Cerebellar nuclear complex (tissue), 1 donor: ENCODE data around the gene PLEKHJ1.
"Not testable (repeated sequence)": the region's sequence is repeated elsewhere in the genome, so short reads cannot be mapped to it uniquely, and the experiment has no call there.

Source experiments
- DNase-seq, 2 experiments: peaks; one replicate each; lab custom pipeline; 2025; lab: John Stamatoyannopoulos, UW

The PLEKHJ1 gene

GRCh38 chr19:2236314-2237050, at the start of gene PLEKHJ1, which contains the start of gene SF3A2:
Gene PLEKHJ1 (minus strand): TSS chr19:2236329. CDS start chr19:2236248, 81 bp downstream.
Gene SF3A2 (plus strand): TSS chr19:2236824. CDS start chr19:2243419, 6,595 bp downstream.
- DNase-seq, result peak; percentile 31 to 76

GRCh38 chr19:2283835-2284507, 47.8 kb upstream of the PLEKHJ1 start:
- DNase-seq, result no peak

DNA sequence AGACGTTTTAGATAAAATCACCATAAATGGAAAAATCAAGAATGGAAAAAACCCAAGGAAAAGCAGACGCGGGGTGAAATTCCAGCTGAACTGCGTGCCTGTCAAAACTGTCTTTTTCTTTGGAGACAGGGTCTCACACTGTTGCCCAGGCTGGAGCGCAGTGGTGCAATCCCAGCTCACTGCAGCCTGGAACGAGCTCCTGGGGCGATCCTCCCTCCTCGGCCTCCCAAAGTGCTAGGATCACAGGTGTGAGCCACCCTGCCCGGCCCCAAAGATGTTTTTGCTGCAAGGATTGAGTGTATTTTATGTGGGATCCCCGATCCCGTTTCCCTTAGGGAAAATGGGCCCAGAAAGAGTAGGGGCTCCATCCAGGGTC, 46.7 kb upstream of the PLEKHJ1 start:
- no peak for DNase-seq

DNA sequence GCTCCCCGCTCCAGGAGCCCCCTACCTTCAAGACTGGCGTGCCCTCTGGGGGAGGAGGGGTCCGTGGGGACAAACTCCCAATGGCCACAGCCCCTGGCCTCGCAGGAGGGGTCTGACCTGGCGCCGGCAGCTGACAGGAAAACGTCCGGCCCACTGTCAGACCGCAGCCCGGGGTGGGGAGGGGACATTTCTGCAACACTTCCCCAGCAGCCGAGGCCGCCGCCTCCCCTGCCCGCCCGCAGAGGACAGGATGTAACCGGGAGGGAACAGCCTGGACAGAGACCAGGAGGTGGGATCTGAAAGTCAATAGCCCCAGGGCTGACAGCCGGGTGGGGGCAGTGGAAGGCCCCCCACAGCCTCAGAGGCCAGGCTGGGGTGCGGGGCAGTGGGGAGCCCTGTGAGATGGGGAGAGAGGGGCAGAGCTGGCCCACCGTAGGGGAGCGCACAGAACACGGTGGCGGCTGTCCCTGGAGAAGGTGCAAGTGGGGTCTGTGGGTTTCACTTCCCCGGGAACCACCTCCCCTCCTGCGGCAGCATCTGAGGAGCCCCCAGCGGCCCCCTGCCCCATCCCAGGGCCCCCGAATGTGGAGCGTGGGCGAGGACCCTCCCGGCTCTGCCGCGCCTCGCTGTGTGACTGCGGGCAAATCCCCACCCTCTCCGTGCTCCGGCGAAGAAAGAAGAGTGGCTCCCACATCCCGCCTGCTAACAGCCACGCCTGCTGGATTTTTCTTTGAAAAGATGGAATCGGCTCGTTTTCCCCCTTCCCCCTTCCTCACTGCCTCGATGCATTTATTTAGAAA, 46.1 kb upstream of the PLEKHJ1 start, which contains the start of gene PEAK3:
Gene PEAK3, minus strand, starts transcription at position 114 of the 800 bp plus-strand sequence. CDS start 1,244 bp downstream, outside the sequence.
- no peak for DNase-seq

- not testable (repeated sequence) for DNase-seq
Measured at GRCh38 chr19:2281265-2282061, 45.3 kb upstream of the PLEKHJ1 start.

- no peak for DNase-seq
Measured at GRCh38 chr19:2280633-2281264, 44.6 kb upstream of the PLEKHJ1 start.

DNA sequence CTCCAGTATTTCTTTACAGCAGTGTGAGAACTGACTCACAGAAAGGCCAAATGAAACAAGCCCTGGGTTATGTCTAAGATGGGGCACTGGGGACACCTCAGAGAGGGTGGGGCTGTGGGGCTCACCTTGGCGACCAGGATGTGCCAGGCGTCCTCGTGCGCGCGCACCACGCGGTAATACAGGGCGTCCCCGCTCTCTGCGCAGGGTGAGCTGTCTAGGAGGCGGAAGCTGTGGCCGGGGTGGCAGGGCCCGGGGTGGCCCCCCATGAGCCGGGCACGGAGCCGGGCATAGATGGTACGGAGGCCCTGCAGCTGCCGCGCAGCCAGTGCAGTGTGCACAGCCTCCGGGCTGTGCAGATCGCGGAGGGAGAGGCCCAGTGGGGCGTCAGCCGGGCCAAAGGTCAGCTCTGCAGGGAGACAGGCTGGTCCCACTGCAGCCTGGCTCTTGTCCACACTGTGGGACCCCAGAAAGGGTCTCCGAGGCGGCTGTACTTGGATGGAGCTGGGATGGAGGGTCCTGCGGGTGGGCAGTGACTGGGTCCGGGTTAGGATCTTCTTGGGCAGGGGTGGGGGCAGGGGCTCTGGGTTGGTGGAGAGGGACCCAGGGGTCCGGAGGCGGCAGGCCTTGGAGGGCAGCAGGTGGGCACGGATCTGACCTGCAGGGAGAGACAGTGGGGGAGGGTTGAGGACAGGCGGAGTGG, 42.5 kb upstream of the PLEKHJ1 start:
- no peak for DNase-seq

DNA sequence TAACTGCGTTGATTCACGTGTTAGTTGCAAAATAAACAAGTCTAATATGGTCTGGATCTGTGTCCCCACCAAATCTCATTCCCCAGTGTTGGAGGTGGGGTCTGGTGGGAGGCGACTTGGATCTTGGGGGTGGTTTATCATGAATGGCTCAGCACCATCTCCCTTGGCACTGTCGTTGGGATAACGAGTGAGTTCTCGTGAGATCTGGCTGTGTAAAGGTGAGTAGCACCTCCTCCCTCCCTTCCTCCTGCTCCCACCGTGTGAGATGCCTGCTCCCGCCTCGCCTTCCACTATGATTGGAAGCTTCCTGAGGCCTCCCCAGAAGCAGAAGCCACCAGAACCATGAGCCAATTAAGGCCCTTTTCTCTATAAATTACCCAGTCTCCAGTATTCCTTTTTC, 41.0 kb upstream of the PLEKHJ1 start:
- no peak for DNase-seq

- no peak for DNase-seq
Measured at GRCh38 chr19:2276429-2276986, 40.4 kb upstream of the PLEKHJ1 start.

GRCh38 chr19:2275588-2276428, 39.7 kb upstream of the PLEKHJ1 start:
- DNase-seq, result no peak

GRCh38 chr19:2274931-2275535, 38.9 kb upstream of the PLEKHJ1 start:
- DNase-seq, result no peak

DNA sequence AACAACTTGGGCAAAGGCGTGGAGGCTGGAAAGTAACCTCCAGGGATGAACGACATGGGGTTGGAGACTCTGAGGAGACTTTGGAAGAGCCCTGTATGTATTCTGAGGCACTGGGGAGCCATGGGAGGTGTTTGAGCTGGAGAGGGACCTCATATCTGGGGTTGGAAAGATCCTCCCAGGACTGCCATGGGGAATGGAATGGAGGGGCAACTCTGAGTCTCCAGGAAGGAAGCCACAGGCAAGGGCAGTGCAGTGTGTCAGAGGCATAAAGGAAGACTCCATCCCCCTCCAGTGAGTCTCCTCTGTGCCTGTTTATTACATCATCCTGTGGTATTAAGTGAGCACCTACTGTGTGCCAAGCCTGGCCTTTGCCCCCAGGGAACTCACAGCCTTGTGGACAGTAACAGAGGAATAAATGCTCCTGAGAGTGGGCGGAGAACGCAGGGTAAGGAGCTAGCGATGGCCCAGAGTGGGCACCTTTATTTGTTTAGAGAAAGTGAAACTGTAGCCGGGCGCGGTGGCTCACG, 38.1 kb upstream of the PLEKHJ1 start:
- no peak for DNase-seq

GRCh38 chr19:2273356-2274184, 37.4 kb upstream of the PLEKHJ1 start:
- no peak for DNase-seq

DNA sequence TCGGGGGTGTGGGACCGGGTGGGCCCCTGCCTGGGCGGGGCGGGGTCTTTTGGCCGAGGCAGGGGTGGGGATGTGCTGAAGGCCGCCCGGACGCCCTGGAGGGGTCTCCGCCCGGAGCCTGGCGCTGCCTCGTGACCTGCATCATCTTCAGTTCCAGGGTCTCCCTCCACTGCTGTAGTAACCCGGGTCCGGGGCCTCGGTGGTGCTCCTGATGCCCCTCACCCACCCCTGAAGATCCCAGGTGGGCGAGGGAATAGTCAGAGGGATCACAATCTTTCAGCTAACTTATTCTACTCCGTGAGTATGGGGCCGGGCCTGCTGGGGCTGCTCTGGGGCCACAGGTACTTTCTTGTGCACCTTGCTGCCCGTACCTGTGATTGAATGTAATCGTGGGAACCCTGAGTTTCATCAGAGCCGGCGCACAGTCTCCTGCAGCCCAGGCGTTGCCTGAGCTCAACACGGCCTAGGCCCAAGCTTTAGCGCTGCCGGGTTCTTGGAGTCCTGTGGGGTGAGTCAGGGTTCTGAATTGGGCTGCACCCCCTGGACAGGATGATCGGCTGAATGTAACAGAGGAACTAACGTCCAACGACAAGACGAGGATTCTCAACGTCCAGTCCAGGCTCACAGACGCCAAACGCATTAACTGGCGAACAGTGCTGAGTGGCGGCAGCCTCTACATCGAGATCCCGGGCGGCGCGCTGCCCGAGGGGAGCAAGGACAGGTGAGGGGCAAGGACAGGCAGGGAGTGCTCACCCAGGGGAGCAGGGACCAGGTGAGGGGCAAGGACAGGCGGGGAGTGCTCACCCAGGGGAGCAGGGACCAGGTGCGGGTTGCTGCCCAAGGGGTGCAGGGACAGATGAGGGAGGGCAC, 35.3 kb upstream of the PLEKHJ1 start:
- DNase-seq, result no peak

GRCh38 chr19:2270423-2271233, 34.5 kb upstream of the PLEKHJ1 start:
- no peak for DNase-seq

DNA sequence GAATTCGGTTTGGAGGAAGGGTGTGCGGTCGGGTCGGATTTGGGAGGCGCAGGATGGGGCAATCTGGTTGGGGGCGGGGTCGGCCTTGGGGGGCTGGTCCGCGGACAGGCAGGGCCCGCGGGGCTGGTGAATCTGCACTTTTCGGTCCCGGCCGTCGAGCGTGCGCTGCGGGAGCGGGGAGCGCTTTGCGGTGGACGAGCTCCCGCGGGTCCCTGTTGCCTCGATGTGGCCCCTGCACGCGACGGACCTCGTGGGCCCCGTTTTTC, 34.0 kb upstream of the PLEKHJ1 start:
- no peak for DNase-seq
